H9 (cell line): ENCODE measurements around the gene RAB6A. TPM values are rescaled to one million over a fixed set of nuclear protein-coding genes. Genes with fewer than 3 reads are reported as not detected.
"Not testable (repeated sequence)": the region's sequence is repeated elsewhere in the genome, so short reads cannot be mapped to it uniquely, and the experiment has no call there.

Source experiments
- DNase-seq: peaks from one replicate; pipeline ENCODE4 v3.0.0-alpha.2; 2017
- H2AFZ ChIP-seq: one replicate; pipeline ENCODE4 v1.6.1; 2013; ENCODE audit warnings: mild to moderate bottlenecking, low read length, control low read depth, moderate library complexity
- H2AK5ac ChIP-seq: 2 replicates; pipeline ENCODE4 v1.6.1; 2013; ENCODE audit warnings: low read length, control low read depth, mixed read lengths; ENCODE audit not compliant: insufficient read length
- H2BK120ac ChIP-seq: one replicate; pipeline ENCODE4 v1.6.1; 2013; ENCODE audit warnings: low read depth, mild to moderate bottlenecking, low read length, control low read depth, inconsistent platforms; ENCODE audit not compliant: poor library complexity, severe bottlenecking
- H2BK12ac ChIP-seq: 2 replicates; pipeline ENCODE4 v1.6.1; 2013; ENCODE audit warnings: low read length, control low read depth, mixed read lengths, low read depth; ENCODE audit not compliant: insufficient read length
- H2BK15ac ChIP-seq: 2 replicates; pipeline ENCODE4 v1.6.1; 2013; ENCODE audit warnings: low read depth, low read length, control low read depth
- H2BK20ac ChIP-seq: one replicate; pipeline ENCODE4 v1.6.1; 2013; ENCODE audit warnings: low read depth, mild to moderate bottlenecking, low read length, control low read depth, inconsistent platforms; ENCODE audit not compliant: poor library complexity, severe bottlenecking
- H2BK5ac ChIP-seq: 2 replicates; pipeline ENCODE4 v1.6.1; 2013; ENCODE audit warnings: low read length, control low read depth, mixed read lengths; ENCODE audit not compliant: insufficient read length
- H3K14ac ChIP-seq: 2 replicates; pipeline ENCODE4 v1.6.1; 2013; ENCODE audit warnings: low read length, control low read depth; ENCODE audit not compliant: insufficient read depth
- H3K18ac ChIP-seq: 2 replicates; pipeline ENCODE4 v1.6.1; 2013; ENCODE audit warnings: low read depth, mild to moderate bottlenecking, mixed read lengths, low read length, control low read depth; ENCODE audit not compliant: insufficient read length
- H3K23ac ChIP-seq: 2 replicates; pipeline ENCODE4 v1.6.1; 2013; ENCODE audit warnings: low read length, control low read depth, mixed read lengths, low read depth; ENCODE audit not compliant: insufficient read length
- H3K23me2 ChIP-seq: 2 replicates; pipeline ENCODE4 v1.6.1; 2013; ENCODE audit warnings: low read depth, mild to moderate bottlenecking, mixed read lengths, low read length, control low read depth; ENCODE audit not compliant: insufficient read length, poor library complexity, severe bottlenecking
- H3K27ac ChIP-seq: 2 replicates; pipeline ENCODE4 v1.5.1; 2013; ENCODE audit warnings: low read length, control low read depth, mixed read lengths, low read depth; ENCODE audit not compliant: insufficient read length
- H3K27me3 ChIP-seq: 2 replicates; pipeline ENCODE4 v1.6.1; 2013; ENCODE audit warnings: low read length, control low read depth, inconsistent platforms; ENCODE audit not compliant: insufficient read depth
- H3K4ac ChIP-seq: 2 replicates; pipeline ENCODE4 v1.6.1; 2013; ENCODE audit warnings: low read depth, mild to moderate bottlenecking, control low read depth, inconsistent platforms, low read length, moderate library complexity
- H3K4me1 ChIP-seq: 2 replicates; pipeline ENCODE4 v1.6.1; 2013; ENCODE audit warnings: low read length, control low read depth, inconsistent platforms; ENCODE audit not compliant: insufficient read depth
- H3K4me2 ChIP-seq: 2 replicates; pipeline ENCODE4 v1.6.1; 2013; ENCODE audit warnings: low read length, control low read depth, mixed read lengths; ENCODE audit not compliant: insufficient read length, insufficient read depth
- H3K56ac ChIP-seq: 2 replicates; pipeline ENCODE4 v1.6.1; 2013; ENCODE audit warnings: low read depth, mild to moderate bottlenecking, mixed read lengths, low read length, control low read depth; ENCODE audit not compliant: insufficient read length
- H3K79me1 ChIP-seq: 2 replicates; pipeline ENCODE4 v1.6.1; 2013; ENCODE audit warnings: low read depth, mild to moderate bottlenecking, moderate library complexity, low read length, control low read depth, inconsistent platforms; ENCODE audit not compliant: insufficient read depth, poor library complexity, severe bottlenecking
- H3K79me2 ChIP-seq: 2 replicates; pipeline ENCODE4 v1.6.1; 2013; ENCODE audit warnings: low read length, control low read depth, inconsistent platforms; ENCODE audit not compliant: insufficient read depth
- H3K9ac ChIP-seq: 2 replicates; pipeline ENCODE4 v1.6.1; 2013; ENCODE audit warnings: low read length, control low read depth, mixed read lengths; ENCODE audit not compliant: insufficient read length; ENCODE audit errors: extremely low read depth
- H3K9me3 ChIP-seq: one replicate; pipeline ENCODE4 v1.6.1; 2013; ENCODE audit warnings: low read depth, low read length, inconsistent platforms; ENCODE audit not compliant: control insufficient read depth
- H3T11ph ChIP-seq: one replicate; pipeline ENCODE4 v1.6.1; 2013; ENCODE audit warnings: mild to moderate bottlenecking, low read length, control low read depth, inconsistent platforms
- H4K20me1 ChIP-seq: one replicate; pipeline ENCODE4 v1.6.1; 2013; ENCODE audit not compliant: control insufficient read depth, insufficient read length, insufficient read depth
- H4K5ac ChIP-seq: 2 replicates; pipeline ENCODE4 v1.6.1; 2013; ENCODE audit warnings: low read depth, mild to moderate bottlenecking, mixed read lengths, low read length, control low read depth; ENCODE audit not compliant: insufficient read length
- H4K8ac ChIP-seq: replicated peaks from 2 replicates; pipeline ENCODE4 v1.6.1; 2013; ENCODE audit warnings: low read length, control low read depth, mixed read lengths, low read depth; ENCODE audit not compliant: insufficient read length
- H4K91ac ChIP-seq: 2 replicates; pipeline ENCODE4 v1.6.1; 2013; ENCODE audit warnings: low read depth, mild to moderate bottlenecking, moderate library complexity, mixed read lengths, low read length, control low read depth; ENCODE audit not compliant: insufficient read length
- H3K27ac Mint-ChIP-seq, 3 experiments: 2 replicates in 2 of 3; 3 replicates in 1 of 3; pipeline ENCODE4 v1.8.0; 2020 to 2021; ENCODE audit warnings: mixed read lengths in 3 of 3, mild to moderate bottlenecking in 1 of 3, moderate library complexity in 1 of 3
- H3K27me3 Mint-ChIP-seq: 2 replicates; pipeline ENCODE4 v1.8.0; 2021; ENCODE audit warnings: low read depth, mild to moderate bottlenecking, moderate library complexity, mixed read lengths
- H3K36me3 Mint-ChIP-seq, 3 experiments: 2 replicates in 2 of 3; 3 replicates in 1 of 3; pipeline ENCODE4 v1.8.0; 2020 to 2021; ENCODE audit warnings: low read depth in 3 of 3, mixed read lengths in 3 of 3; ENCODE audit not compliant: insufficient read depth in 1 of 3
- H3K4me1 Mint-ChIP-seq, 2 experiments: 2 replicates each; pipeline ENCODE4 v1.8.0; 2020; ENCODE audit warnings: mixed read lengths in 2 of 2
- H3K4me3 Mint-ChIP-seq, 2 experiments: 2 replicates in 1 of 2; 3 replicates in 1 of 2; pipeline ENCODE4 v1.8.0; 2020 to 2021; ENCODE audit warnings: mild to moderate bottlenecking in 2 of 2, mixed read lengths in 2 of 2, moderate library complexity in 1 of 2
- H3K9me3 Mint-ChIP-seq, 2 experiments: 2 replicates in 1 of 2; 3 replicates in 1 of 2; pipeline ENCODE4 v1.8.0; 2020; ENCODE audit warnings: mild to moderate bottlenecking in 2 of 2, mixed read lengths in 2 of 2, moderate library complexity in 1 of 2
- CTCF ChIP-seq: fragments of 200-600 bp; sonication (generic); conservative IDR thresholded peaks from 3 replicates; pipeline ENCODE4 v1.8.0; 2021; ENCODE audit warnings: antibody characterized with exemption, mild to moderate bottlenecking
- WGBS: extraction: QIAGEN DNeasy Blood & Tissue Kit; methylation state at CpG from one replicate; pipeline ENCODE4 v1.1.7; 2013; ENCODE audit warnings: missing lambda C conversion rate, low lambda C conversion rate, mixed read lengths; ENCODE audit not compliant: insufficient read length; ENCODE audit errors: extremely low coverage; 5-methylcytosine and 5-hydroxymethylcytosine counted together
- total RNA-seq: library from RNA; stranded (reverse); gene quantifications from 2 replicates; pipeline ENCODE4 v1.2.1, GENCODE V29; 2021

RAB6A gene
- total RNA-seq, 1 experiment from 2014 or later = 72.8 TPM

GRCh38 chr11:73787051-73787642 is 26.3 kb upstream of the RAB6A start:
- H2BK5ac ChIP-seq = no peak overlapping the region
- H4K5ac ChIP-seq = no peak overlapping the region
- H3K4ac ChIP-seq = no peak overlapping the region
- no peaks in the 10 kb centered on the region for H3K79me2 ChIP-seq
- H2BK120ac ChIP-seq = no peak overlapping the region
- peaks cover 19 to 21% of the 10 kb centered on the region in 2 experiments for H3K4me1 Mint-ChIP-seq
- TF ChIP-seq CTCF = no peak
- no peaks in the 10 kb centered on the region for H3K79me1 ChIP-seq
- H2AFZ ChIP-seq = no peak overlapping the region
- H3K18ac ChIP-seq = no peak overlapping the region
- H3K23ac ChIP-seq = no peak overlapping the region
- no peaks in the 10 kb centered on the region for H3K27me3 Mint-ChIP-seq
- no peaks in the 10 kb centered on the region for H3K36me3 Mint-ChIP-seq
- no peak overlapping the region for H2BK12ac ChIP-seq
- H4K20me1 ChIP-seq = no peaks in the 10 kb centered on the region
- H3K27ac ChIP-seq = no peak overlapping the region
- no peaks in the 10 kb centered on the region for H3K4me1 ChIP-seq
- no peak for DNase-seq
- no peaks in the 10 kb centered on the region for H3K9me3 ChIP-seq
- H3K27ac Mint-ChIP-seq = peak overlapping the region; percentile 100
- no peak overlapping the region for H4K91ac ChIP-seq
- no CpG with 5 or more reads among the region's 17 CpGs for WGBS
- peak overlapping the region; percentile 96 for H3K9ac ChIP-seq
- H3K23me2 ChIP-seq = no peaks in the 10 kb centered on the region
- no peak overlapping the region for H3K56ac ChIP-seq
- H3K4me3 Mint-ChIP-seq = peak overlapping the region; percentile 99
- no peaks in the 10 kb centered on the region for H3K9me3 Mint-ChIP-seq
- H2AK5ac ChIP-seq = no peak overlapping the region
- H2BK20ac ChIP-seq = no peak overlapping the region
- no peak overlapping the region for H3K14ac ChIP-seq
- H2BK15ac ChIP-seq = no peak overlapping the region
- peak overlapping the region; percentile 25 for H3K4me2 ChIP-seq
- no peaks in the 10 kb centered on the region for H3K27me3 ChIP-seq
- no peak overlapping the region for H3T11ph ChIP-seq
- H4K8ac ChIP-seq = no peak overlapping the region

GRCh38 chr11:73785467-73785866 is 24.6 kb upstream of the RAB6A start:
- H3K4me1 ChIP-seq, H3K9me3 Mint-ChIP-seq, H2BK20ac ChIP-seq, H3K4ac ChIP-seq, H3K9ac ChIP-seq, H3K79me2 ChIP-seq, H3K56ac ChIP-seq, H3K79me1 ChIP-seq, H3K18ac ChIP-seq, H3T11ph ChIP-seq, H2BK120ac ChIP-seq, H2BK12ac ChIP-seq, H3K27ac ChIP-seq, DNase-seq, H3K23ac ChIP-seq, H2AFZ ChIP-seq, H4K91ac ChIP-seq, H3K4me3 Mint-ChIP-seq, H3K9me3 ChIP-seq, H2BK15ac ChIP-seq, H4K5ac ChIP-seq, H3K14ac ChIP-seq, H2AK5ac ChIP-seq, H2BK5ac ChIP-seq, H3K23me2 ChIP-seq, H3K4me2 ChIP-seq, H4K8ac ChIP-seq, H3K27me3 Mint-ChIP-seq, H4K20me1 ChIP-seq, H3K36me3 Mint-ChIP-seq, H3K27me3 ChIP-seq: not testable (repeated sequence)
- Mint-ChIP-seq H3K4me1 (peaks cover 15 to 21% of the 10 kb centered on the region in 2 experiments), H3K27ac (peak overlapping the region in 1 of 3 experiments; percentile 17; a peak in 1 of 7 replicates)
